Neural crest cell (in vitro differentiated cells): ENCODE data around the gene SHD. TPM values are rescaled to one million over a fixed set of nuclear protein-coding genes. Genes with fewer than 3 reads are reported as not detected.

ENCODE experiments used
- DNase-seq: peaks from one replicate; pipeline ENCODE4 v3.0.0; 2021; ENCODE audit warnings: low read depth, mixed read lengths, low spot score
- H3K27ac Mint-ChIP-seq: one replicate; pipeline ENCODE4 v1.8.0; 2021; ENCODE audit warnings: mild to moderate bottlenecking, mixed read lengths; ENCODE audit not compliant: unreplicated experiment
- H3K27me3 Mint-ChIP-seq: 2 replicates; pipeline ENCODE4 v1.8.0; 2021; ENCODE audit warnings: low read depth, mild to moderate bottlenecking, mixed read lengths
- H3K36me3 Mint-ChIP-seq: 2 replicates; pipeline ENCODE4 v1.8.0; 2021; ENCODE audit warnings: low read depth, mild to moderate bottlenecking, mixed read lengths
- H3K4me1 Mint-ChIP-seq: 2 replicates; pipeline ENCODE4 v1.8.0; 2021; ENCODE audit warnings: mixed read lengths
- H3K4me3 Mint-ChIP-seq: one replicate; pipeline ENCODE4 v1.8.0; 2021; ENCODE audit warnings: mild to moderate bottlenecking, mixed read lengths
- H3K9me3 Mint-ChIP-seq: 2 replicates; pipeline ENCODE4 v1.8.0; 2021; ENCODE audit warnings: mixed read lengths
- total RNA-seq: library from RNA; stranded (reverse); gene quantifications from 2 replicates; pipeline ENCODE4 v1.2.1, GENCODE V29; 2021
- TF ChIP-seq, protein P1 (sequence below): fragments of 200-600 bp; sonication (generic); conservative IDR thresholded peaks from 2 replicates; pipeline ENCODE4 v1.5.0; 2021; ENCODE audit warnings: antibody characterized with exemption, mild to moderate bottlenecking

The SHD gene
- total RNA-seq, 1 donor from 2014 or later = 2.7 TPM

DNA sequence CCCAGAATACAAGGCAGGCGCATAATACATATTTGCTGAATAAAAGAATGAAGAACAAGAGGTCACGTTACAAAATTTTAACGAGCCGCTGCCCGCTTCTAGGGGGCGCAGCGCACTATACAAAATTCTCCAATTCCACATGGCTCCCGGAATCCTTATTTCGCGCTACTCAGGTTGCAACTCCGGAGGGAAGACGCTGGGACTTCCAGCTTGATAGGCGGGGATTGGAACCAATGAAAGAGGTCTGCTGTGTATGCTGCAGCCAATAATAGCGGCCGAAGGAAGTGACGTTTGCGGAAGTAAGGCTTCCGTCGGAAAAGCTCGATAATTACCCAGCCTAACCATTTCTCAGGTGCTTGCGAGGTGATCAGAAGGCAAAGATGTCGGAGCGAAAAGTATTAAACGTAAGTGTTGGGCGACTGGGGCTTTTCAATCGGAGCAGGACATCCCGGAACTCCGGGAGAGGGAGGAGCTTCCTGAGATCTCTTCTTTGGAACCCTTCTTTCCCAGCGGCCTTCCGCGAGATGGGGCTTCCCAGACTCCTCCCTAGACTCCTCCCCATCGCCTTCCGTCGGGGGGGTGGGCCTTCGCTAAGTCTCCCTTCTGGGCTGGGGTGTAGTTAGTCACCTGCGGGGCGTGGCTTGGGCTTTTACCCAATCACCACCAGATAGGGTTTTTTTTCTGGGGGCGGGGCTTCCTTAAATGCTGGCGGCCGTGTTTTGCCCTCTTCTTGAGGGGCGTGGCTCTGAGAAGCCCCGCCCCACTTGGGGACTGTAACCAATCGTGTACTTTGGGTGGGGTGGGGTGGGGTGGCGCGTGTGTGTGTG is 32.1 kb upstream of the SHD start, which contains the start of gene YJU2:
Gene YJU2, plus strand, starts transcription at position 314 of the 827 bp plus-strand sequence. Its CDS starts 67 bp downstream, at position 381.
- Mint-ChIP-seq H3K27ac (peak within 1 kb of the TSS; percentile 94), H3K4me3 (peak within 1 kb of the TSS; percentile 94), H3K27me3 (peaks cover 7% of the 10 kb centered on the region), H3K9me3 (peaks cover 2% of the 10 kb centered on the region), H3K4me1 (peaks cover 9% of the 10 kb centered on the region), H3K36me3 (peaks cover 17% of the 10 kb centered on the region)
- TF ChIP-seq, protein P1, sequence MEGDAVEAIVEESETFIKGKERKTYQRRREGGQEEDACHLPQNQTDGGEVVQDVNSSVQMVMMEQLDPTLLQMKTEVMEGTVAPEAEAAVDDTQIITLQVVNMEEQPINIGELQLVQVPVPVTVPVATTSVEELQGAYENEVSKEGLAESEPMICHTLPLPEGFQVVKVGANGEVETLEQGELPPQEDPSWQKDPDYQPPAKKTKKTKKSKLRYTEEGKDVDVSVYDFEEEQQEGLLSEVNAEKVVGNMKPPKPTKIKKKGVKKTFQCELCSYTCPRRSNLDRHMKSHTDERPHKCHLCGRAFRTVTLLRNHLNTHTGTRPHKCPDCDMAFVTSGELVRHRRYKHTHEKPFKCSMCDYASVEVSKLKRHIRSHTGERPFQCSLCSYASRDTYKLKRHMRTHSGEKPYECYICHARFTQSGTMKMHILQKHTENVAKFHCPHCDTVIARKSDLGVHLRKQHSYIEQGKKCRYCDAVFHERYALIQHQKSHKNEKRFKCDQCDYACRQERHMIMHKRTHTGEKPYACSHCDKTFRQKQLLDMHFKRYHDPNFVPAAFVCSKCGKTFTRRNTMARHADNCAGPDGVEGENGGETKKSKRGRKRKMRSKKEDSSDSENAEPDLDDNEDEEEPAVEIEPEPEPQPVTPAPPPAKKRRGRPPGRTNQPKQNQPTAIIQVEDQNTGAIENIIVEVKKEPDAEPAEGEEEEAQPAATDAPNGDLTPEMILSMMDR = peak; percentile 68
- peak; percentile 98 for DNase-seq

DNA sequence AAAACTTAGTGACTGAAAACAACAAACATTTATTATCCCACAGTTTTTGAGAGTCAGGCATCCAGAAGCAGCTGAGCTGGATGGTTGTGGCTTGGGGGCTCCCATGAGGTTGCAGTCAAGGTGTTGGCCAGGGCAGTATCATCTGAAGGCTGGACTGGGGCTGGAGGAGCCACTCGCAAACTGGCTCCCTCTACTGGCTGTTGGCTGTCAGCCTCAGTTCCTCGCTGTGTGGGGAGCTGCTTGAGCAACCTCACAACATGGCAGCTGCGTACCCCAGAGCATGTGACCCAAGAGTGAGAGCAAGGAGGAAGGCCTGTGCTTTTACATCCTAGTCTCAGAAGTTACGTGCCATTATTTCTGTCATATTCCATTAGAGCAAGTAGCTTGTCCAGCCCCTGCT is 22.5 kb upstream of the SHD start:
- Mint-ChIP-seq H3K36me3 (peaks cover 26% of the 10 kb centered on the region), H3K4me3 (no peak overlapping the region)

DNA sequence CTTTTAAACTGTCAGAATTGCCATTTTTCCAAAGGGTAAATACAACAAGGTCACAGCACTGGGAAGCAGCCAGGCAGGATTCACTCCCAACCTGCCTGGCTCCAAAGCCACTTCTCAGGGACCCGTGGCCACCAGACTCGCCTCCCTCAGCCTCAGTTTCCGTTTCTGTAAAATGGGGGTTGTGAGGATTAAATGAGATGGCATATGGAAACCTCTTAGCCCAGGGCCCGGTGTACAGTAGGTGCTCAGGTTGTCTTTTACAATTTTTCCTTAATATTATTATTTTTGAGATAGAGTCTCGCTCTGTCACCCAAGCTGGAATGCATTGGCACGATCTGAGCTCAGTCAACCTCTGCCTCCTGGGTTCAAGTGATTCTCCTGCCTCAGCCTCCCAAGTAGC is 22.0 kb upstream of the SHD start:
- no peaks in the 10 kb centered on the region for H3K27me3 Mint-ChIP-seq
- peaks cover 26% of the 10 kb centered on the region for H3K36me3 Mint-ChIP-seq
- no peaks in the 10 kb centered on the region for H3K4me1 Mint-ChIP-seq
- H3K9me3 Mint-ChIP-seq = peaks cover 4% of the 10 kb centered on the region
- TF ChIP-seq, protein P1 = no peak
- DNase-seq = no peak
- no peak overlapping the region for H3K27ac Mint-ChIP-seq
- H3K4me3 Mint-ChIP-seq = no peak overlapping the region

More for the DNA sequence above, 22.5 kb upstream of the SHD start:
- Mint-ChIP-seq H3K27ac (no peak overlapping the region), H3K9me3 (peaks cover 4% of the 10 kb centered on the region), H3K27me3 (no peaks in the 10 kb centered on the region), H3K4me1 (no peaks in the 10 kb centered on the region)
- TF ChIP-seq, protein P1 = peak; percentile 25
- no peak for DNase-seq

DNA sequence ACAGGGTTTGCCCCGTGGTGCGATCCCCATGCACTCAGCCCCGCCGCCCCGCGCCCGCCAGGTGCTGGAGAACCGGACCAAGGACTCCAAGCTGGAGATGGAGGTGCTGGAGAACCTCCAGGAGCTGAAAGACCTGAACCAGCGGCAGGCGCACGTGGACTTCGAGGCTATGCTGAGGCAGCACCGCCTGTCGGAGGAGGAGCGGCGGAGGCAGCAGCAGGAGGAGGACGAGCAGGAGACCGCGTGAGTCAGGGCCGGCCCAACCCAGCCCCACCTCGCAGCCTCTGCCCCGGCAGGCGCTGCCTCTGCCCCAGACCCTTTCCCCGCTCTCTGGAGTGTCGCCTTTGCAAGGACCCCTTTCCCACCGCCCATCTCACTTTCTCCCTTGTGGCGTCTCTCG is 20.9 kb upstream of the SHD start:
- TF ChIP-seq, protein P1 = no peak
- no peaks in the 10 kb centered on the region for H3K27me3 Mint-ChIP-seq
- H3K4me1 Mint-ChIP-seq = no peaks in the 10 kb centered on the region
- peaks cover 4% of the 10 kb centered on the region for H3K9me3 Mint-ChIP-seq
- no peak for DNase-seq
- H3K27ac Mint-ChIP-seq = no peak overlapping the region
- H3K4me3 Mint-ChIP-seq = no peak overlapping the region
- H3K36me3 Mint-ChIP-seq = peaks cover 23% of the 10 kb centered on the region

DNA sequence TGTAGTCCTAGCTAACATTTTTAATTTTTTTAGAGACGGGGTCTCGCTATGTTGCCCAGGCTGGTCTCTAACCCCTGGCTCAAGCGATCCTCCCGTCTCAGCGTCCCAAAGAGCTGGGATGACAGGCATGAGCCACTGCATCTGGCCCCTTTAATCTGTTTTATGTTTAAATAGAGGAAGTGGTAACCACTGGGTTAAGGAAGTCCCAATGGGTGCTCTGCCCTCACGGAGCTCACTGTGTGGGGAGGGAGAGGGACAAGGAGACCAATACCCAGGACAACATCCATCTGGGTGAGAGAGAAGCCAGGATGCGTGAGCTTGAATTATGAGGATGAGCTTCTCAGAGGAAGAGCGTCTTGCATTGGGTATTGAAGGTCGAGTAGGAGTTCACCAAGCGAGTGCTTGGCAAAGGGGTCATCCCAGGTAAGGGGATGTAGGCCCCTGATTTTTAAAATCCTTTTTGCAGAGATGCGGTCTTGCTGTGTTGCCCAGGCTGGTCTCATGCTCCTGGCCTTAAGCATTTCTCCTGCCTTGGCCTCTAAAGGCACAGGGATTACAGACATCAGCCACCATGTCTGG is 18.4 kb upstream of the SHD start:
- H3K4me1 Mint-ChIP-seq = no peaks in the 10 kb centered on the region
- no peak overlapping the region for H3K4me3 Mint-ChIP-seq
- no peak overlapping the region for H3K27ac Mint-ChIP-seq
- peaks cover 10% of the 10 kb centered on the region for H3K36me3 Mint-ChIP-seq
- H3K9me3 Mint-ChIP-seq = no peaks in the 10 kb centered on the region
- DNase-seq = no peak
- no peaks in the 10 kb centered on the region for H3K27me3 Mint-ChIP-seq
- TF ChIP-seq, protein P1 = no peak
